Muscle of arm (tissue), 14 donors: Measurements from ENCODE around the gene MRPL23. TPM values are rescaled to one million over a fixed set of nuclear protein-coding genes. Genes with fewer than 3 reads are reported as not detected.
A peak's percentile ranks its signal among the peaks of the same experiment; 100 is the strongest.

Experiments
- DNase-seq: peaks from one replicate; pipeline ENCODE4 v3.0.0-alpha.2; 2013
- long read RNA-seq, 11 donors: transcript quantifications; one replicate each; lab custom pipeline, GENCODE V29; 2026
- polyA plus RNA-seq, 12 donors: library from polyadenylated mRNA; unstranded; fragments of 120-200 nt; gene quantifications; one replicate each; pipeline ENCODE4 v1.2.1, GENCODE V29; 2013; ENCODE audit not compliant: insufficient read length in 12 of 12

Gene MRPL23
- polyA plus RNA-seq: 100 to 1,000 TPM in 2 of 12 donors, 10 to 100 TPM in 9, not detected in 1; 47.4 to 119 (median 73.6) TPM
- long read RNA-seq, donor 1, transcript MRPL23-205 (5 exons, 736 nt): major isoform, 57 of 97 reads
- long read RNA-seq, donor 1, partial matches to known transcripts: 20 of 97 reads
- long read RNA-seq, donor 1, other reads (novel, unspliced or antisense): 18 of 97 reads
- long read RNA-seq, donor 2, transcript MRPL23-209 (2 exons, 232 nt): major isoform, 20 of 59 reads
- long read RNA-seq, donor 2, transcript MRPL23-205 (5 exons, 736 nt): minor isoform, 13 of 59 reads
- long read RNA-seq, donor 2, partial matches to known transcripts: 14 of 59 reads
- long read RNA-seq, donor 2, other reads (novel, unspliced or antisense): 11 of 59 reads
- long read RNA-seq, donor 3, transcript MRPL23-209 (2 exons, 232 nt): minor isoform, 10 of 37 reads
- long read RNA-seq, donor 3, transcript MRPL23-205 (5 exons, 736 nt): major isoform, 13 of 37 reads
- long read RNA-seq, donor 3, partial matches to known transcripts: 8 of 37 reads
- long read RNA-seq, donor 3, other reads (novel, unspliced or antisense): 6 of 37 reads
- long read RNA-seq, donor 4, transcript MRPL23-205 (5 exons, 736 nt): major isoform, 5 of 7 reads
- long read RNA-seq, donor 4, partial matches to known transcripts: 0 of 7 reads
- long read RNA-seq, donor 4, other reads (novel, unspliced or antisense): 0 of 7 reads
- long read RNA-seq, donor 5: 0 reads
- long read RNA-seq, donor 6, transcript MRPL23-205 (5 exons, 736 nt): major isoform, 15 of 5,075 reads
- long read RNA-seq, donor 6, partial matches to known transcripts: 3,707 of 5,075 reads
- long read RNA-seq, donor 6, other reads (novel, unspliced or antisense): 1,351 of 5,075 reads
- long read RNA-seq, donor 7, transcript MRPL23-205 (5 exons, 736 nt): major isoform, 7 of 4,155 reads
- long read RNA-seq, donor 7, partial matches to known transcripts: 3,930 of 4,155 reads
- long read RNA-seq, donor 7, other reads (novel, unspliced or antisense): 214 of 4,155 reads
- long read RNA-seq, donor 8, transcript MRPL23-205 (5 exons, 736 nt): major isoform, 32 of 11,262 reads
- long read RNA-seq, donor 8, transcript MRPL23-209 (2 exons, 232 nt): minor isoform, 17 of 11,262 reads
- long read RNA-seq, donor 8, partial matches to known transcripts: 10,774 of 11,262 reads
- long read RNA-seq, donor 8, other reads (novel, unspliced or antisense): 439 of 11,262 reads
- long read RNA-seq, donor 9, transcript MRPL23-209 (2 exons, 232 nt): minor isoform, 8 of 51 reads
- long read RNA-seq, donor 9, transcript MRPL23-205 (5 exons, 736 nt): major isoform, 19 of 51 reads
- long read RNA-seq, donor 9, partial matches to known transcripts: 9 of 51 reads
- long read RNA-seq, donor 9, other reads (novel, unspliced or antisense): 15 of 51 reads
- long read RNA-seq, donor 10, transcript MRPL23-205 (5 exons, 736 nt): major isoform, 30 of 14,401 reads
- long read RNA-seq, donor 10, transcript MRPL23-209 (2 exons, 232 nt): minor isoform, 13 of 14,401 reads
- long read RNA-seq, donor 10, partial matches to known transcripts: 12,966 of 14,401 reads
- long read RNA-seq, donor 10, other reads (novel, unspliced or antisense): 1,392 of 14,401 reads
- long read RNA-seq, donor 11, transcript MRPL23-205 (5 exons, 736 nt): major isoform, 27 of 58 reads
- long read RNA-seq, donor 11, partial matches to known transcripts: 12 of 58 reads
- long read RNA-seq, donor 11, other reads (novel, unspliced or antisense): 15 of 58 reads

DNA sequence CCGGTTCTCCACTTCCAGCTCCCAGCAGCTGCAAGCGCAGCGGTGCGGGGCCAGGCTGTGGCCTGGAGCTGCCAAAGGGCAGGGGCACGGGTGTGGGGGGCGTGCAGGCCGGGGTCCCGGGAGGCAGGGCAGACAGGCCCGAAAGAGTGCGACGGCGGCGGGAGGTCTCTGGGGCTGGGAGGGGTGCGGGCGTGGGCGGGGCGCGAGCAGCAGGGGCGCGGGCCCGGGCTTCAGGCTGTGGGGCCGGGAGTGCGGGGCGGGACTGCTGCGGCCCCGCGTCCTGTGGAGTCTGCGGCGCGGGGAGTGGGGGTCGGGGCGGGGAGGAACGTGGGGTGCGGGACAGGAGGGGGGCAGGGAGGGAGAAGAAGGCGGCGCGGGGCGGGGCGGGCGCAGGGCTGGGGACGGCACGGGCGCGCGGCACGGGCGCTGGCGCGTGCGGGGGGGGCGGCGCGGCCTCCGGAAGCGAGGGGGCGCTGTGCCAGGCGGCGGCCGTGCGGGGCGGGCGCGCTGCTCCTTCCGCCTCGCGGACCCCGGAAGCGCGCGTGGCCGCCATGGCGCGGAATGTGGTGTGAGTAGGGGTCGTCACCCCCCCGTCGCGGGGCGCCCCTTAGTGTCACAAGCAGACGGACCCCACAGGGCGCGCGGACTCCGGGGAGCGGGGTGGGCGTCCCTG lies at the start of gene MRPL23:
Gene MRPL23 (plus strand): TSS at position 521 of the 673 bp plus-strand sequence. CDS start 31 bp downstream, at position 552.
- DNase-seq: no peak

DNA sequence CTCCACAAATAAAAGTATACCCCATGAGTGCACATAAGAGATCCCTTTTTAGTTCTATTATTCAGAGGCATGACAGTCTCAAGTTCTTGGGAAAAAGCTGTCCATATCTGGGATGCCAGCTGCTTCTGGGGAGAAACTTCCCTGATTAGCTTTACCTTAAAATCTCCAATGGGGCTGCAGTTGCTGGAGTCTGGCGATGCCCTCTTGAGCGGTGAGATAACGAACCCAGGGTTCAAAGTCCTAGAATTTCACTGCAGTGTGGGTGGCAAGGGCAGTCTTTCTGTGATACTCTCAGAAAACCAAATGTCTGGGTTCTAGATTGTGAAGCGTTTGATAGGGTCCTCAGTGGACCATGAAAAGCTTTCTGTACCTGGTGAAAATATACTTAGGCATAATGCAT lies 48.0 kb upstream of the MRPL23 start:
- no peak for DNase-seq

DNA sequence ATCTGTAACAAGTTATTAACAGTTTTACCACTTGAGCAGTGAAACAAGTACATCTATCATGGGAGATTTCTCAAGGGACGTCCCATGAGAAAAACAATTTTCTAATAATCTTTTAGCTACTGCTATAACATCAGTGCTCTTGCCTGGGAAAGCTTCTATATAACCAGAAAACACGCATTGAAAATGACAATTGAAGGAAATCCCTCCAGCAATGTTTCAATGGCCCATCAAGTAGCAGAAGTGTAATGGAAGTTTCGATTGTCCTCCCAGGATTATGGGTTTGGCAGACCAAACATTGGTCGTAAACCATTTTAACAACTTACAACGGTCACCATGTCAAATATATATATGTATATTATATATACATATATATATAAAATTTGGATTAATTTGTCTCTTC lies 47.4 kb upstream of the MRPL23 start:
- no peak for DNase-seq

DNA sequence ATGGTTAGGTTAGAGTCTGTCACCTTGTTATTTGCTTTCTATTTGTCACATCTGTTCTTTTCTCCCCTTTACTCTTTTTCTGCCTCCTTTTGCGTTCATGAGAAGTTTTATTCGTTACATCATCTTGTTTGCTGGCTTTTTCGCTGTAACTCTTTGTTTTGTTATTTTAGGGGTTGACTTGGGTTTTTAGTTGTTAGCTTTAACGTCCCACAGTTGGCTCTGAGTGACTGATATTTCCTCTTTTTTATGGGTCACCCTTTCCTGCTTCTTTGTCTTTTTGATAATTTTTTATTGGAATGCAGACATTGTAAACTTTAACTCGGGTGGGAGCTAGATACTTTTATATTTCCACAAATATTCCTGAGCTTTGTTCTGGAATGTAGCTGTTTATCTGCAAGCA lies 41.0 kb upstream of the MRPL23 start:
- DNase-seq: no peak

DNA sequence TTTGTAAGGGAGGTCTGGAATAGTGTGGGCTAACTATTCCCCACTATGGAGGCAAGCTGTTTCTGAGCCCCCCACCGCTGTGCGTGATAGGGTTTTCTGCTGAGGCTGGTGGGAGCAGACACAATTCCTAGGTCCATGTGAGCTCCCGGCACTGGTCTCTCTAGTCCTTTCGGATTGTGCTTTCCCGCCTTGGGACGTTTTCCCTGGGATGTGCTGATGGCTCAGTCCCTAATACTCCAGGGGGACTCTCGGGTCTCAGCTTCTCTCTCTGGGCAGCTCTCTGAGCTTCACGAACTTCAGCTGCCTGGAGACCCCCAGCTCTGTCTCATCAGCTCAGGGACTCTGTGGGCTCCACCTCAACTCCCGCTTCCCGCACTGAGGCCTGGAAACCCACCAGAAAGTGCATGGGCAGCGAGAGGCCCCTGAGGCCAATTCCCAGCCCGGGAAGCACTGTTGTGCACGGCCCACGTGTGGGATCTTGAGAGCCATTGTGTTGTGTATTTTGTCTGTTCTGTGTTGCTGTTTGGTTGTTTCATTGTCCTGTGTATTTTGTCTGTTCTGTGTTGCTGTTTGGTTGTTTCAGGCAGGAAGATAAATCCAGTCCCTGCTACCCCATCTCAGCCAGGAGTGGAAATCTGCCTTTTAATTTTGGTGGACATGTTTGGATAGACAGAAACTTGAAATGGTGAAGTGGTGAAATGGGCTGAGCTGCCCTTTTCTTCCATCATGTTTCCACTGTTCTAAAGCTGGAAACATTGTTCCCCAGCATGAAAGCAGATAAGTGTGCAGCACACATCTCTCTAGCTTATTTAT lies 40.3 kb upstream of the MRPL23 start:
- no peak for DNase-seq

DNA sequence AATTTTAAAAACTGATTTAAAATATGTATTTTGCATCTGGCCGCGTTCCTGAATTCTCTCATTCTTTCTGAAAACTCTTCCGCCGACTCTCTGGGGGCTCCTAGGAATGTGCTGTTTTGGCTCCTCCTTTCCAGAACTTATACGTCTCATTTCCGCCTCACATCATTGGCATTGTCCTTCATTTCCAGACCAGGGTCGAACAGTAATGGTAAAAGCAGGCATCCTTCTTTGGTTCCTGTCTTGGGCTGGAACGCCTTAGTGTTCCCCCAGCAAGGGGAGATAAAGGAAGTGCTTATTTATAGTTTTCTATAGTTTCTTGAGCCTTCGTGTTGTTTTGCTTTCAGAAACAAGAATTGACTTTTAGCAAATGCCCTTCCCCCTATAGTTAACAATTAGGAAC lies 38.5 kb upstream of the MRPL23 start:
- peak; percentile 90 for DNase-seq

DNA sequence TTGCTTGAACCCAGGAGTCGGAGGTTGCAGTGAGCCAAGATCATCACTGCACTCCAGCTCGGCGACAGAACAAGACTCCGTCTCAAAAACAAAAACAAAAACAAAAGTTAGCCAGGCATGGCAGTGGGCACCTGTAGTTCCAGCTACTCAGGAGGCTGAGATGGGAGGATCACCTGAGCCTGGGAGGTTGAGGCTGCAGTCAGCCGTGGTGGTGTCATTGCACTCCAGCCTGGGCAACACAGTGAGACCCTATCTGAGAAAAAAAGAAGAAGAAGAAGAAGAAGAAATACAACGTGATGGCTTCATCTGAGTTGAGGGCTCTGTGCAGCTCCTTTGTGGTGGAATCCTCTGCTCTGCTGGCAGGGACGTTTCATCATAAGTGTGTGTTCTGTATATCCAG lies 37.6 kb upstream of the MRPL23 start:
- no peak for DNase-seq

DNA sequence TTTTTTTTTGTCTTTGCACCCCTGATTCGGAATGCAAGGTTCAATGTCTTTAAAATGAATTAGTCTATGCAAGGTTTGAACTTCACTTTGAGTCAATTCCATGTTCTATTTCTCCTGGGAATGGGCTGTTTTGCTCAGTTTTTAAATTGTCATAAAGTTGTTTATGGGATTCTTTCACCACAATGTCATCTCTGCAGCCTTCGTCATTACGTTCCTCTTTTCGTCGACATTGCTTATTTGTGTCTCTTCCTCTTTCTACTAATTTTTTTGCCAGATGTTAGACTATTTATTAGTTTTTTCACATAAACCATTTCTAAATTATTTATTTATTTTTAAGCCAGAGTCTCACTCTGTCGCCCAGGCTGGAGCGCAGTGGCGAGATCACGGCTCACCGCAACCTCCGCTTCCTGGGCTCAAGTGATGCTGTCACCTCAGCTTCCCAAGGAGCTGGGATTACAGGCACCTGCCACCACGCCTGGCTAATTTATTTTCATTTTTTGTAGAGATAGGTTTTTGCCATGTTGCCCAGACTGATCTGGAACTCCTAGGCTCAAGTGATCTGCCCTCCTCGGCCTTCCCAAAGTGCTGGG lies 34.7 kb upstream of the MRPL23 start:
- no peak for DNase-seq

DNA sequence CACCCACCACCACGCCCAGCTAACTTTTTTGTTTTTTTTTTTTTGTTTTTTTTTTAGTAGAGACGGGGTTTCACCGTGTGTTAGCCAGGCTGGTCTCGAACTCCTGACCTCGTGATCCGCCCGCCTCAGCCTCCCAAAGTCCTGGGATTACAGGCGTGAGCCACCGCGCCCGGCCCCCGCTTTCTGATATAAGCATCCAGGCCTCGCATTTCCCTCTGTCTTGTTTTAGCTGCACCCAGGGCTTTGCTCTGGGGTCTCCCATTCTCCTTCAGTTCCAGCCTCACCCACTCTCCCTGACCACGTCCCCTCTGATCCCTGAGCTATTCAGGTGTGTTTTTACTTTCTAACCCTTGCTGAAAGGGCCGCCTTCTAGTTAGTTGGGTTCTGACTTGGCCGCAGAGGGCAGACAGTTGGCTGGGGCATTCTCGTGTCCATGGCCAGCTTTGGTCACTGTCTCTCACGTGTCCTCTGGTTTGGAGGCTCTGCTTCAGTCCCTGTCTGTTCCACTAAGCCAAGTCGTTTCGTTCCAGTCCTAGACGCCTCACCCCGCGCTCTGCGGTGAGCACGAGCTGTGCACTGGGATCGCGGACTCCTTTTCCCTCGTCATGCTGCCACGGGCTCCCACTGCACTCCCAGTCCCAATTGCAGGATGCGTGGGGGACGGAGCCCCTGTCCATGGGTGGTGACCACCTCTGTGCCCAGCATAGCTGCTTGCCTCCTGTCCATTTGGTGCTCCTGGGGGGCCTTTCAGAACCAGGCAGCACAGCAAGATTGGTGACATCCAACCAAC lies 33.7 kb upstream of the MRPL23 start:
- DNase-seq: no peak

DNA sequence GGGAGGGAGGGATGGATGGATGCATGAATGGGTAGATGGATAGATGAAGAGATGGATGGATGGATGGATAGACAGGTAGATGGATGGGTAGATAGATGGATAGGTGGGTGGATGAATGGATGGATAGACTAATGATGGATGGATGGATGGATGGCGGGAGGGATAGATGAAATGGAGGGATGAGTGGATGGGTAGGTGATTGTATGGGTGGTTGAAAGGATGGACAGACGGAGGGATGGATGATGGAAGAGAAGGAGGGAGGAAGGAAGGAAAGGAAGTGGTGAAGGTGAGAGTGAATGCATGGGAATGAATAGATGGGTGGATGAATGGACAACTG lies 31.4 kb upstream of the MRPL23 start:
- no peak for DNase-seq

DNA sequence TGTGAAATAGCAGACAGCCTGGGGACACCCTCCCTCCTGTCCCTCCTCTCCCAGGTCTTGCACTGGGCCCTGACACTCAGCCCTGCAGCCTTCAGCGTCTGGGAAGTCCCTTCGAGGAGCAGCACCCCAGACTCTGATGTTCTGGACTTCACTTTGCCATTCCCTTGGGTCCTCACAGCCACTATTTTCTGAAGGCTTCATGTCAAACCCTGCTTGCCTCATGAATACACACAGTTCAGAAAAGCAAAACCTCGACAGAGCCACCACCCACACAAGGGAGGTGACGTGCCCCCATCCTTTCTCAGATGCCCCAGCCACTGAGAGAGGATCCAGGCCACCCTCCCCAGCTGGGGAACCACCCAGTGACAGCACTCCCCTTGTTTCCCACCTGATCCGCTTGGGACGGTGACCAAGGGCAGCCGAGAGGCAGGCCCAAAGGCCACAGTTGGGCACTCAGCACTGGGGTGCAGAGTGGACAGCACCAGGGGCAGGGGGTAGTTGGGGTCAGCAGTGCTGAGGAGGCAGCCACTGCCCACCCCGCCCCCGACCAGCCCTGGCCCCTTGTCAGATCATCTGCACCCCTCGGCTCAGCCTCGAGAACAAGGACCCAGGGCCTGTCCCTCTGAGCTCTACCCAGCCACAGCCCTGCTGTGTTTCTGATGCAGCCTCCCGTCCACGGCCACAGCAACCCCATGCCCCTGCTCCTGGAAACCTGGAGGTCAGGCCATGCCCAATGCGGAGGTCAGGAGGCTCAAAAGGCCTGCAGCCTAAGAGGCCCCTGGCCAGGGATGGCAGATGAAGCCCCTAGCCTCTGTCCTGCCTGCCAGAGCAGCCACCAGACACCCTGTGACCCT lies 30.8 kb upstream of the MRPL23 start:
- no peak for DNase-seq

DNA sequence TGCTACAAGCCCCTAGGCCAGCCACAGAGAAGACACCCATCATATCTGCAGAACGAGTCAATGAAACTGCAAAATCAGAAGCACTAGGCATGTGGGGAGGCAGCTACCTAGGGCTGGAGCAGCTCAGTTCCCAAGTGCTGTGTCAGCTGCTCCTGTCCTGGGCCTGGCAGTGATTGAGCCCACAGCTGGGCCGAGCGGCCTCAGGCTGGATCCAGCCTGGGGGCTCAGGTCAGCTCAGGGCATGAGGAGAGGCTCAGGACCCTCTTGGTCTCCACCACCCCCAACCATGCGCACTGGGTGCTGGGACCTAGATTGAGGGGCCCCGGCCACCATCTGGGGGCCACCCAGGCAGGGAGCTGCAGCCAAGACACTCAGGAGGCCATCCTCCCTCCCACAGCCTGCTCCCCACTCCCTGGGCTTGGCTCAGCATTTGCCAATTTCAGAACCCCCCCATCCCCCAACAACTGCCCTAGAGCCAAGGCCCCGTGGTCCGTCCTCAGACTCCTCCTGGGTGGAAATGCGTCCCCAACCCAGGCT lies 30.1 kb upstream of the MRPL23 start:
- no peak for DNase-seq

DNA sequence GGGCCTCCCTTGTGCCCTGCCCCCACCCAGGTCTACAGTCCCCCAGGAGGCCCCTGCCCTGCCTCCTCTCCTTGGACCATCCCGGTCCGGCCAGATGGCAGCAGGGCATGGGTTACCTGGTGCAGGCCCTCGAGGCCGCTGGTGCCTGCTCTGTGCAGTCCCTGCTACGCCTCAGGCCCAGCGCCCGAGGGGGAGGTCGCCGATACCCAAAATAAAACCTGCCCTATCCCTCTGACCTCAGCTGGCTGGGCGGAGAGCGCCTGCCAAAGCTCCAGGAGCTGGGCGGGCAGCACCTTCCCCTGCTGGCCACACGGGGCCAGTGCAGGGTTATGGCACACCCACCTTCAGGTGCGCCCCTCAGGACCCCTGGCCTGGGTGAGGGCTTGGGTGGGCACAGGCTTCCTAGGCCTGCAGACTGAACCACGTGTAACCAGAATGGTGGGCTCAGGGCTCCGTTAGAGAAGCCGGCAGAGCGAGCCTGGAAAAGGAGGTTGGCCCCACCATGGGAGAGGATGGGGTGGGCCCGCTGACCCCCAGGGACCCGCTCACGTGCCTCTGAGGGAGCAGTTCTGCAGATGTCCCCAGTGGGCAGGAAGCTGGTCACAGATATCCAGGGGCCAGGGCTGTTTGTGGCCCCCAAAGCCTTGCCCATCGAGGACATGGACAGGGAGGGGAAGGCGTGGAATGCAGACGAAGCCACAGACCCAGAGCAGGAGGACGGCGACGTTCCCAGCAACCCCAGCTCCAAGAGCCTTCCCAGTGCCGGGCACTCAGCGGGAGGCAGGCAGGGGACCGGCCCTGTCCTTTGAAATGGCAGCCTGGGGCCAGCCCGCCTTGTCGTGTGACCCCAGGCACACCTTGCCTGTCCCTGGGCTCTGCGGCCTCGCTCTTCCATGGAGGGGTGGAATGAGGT lies 29.4 kb upstream of the MRPL23 start:
- no peak for DNase-seq

DNA sequence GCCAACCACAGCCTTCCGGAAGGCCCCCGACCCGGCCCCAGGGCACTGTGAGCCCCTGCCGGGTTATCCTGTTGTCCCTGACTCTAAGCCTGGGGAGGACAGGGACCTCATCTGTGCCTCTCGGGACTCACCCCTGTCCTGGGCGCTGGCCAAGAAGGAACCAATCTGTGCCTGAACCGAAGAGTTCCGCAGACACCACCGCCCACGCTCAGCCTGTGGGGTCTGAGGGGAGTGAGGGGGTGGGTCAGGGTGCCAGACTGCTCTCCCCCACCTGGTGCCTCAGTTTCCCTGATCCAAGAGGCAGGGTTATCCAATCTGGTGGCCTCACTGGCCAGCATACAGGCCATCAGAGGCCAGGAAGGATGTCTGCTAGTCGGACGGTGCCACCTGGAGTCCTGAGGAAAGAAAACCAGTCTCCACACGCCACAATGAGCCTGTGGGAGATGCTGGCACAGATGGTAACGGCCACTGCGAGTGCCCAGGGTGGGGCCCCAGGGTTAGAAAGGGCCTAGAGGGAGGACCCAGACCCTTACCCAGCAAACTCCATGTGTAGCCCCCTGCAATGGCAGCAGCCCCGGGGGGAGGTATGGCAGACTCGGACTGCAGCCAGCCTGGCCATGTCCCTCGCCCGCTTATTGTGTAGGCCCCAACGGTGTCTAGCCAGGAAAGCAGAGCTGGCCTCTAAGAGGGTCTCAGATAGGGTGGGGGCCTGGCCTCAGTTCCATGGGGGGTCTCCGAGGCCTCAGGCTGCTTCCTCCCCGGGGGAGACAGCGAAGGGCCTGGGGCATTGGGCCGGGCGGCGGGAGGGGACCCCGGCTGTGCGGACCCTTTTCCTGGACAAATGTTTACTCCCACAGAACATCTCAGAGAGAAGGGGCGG lies 28.5 kb upstream of the MRPL23 start:
- DNase-seq: no peak
